Neural crest cell (in vitro differentiated cells): ENCODE measurements around the gene CRYBB1. TPM values are rescaled to one million over a fixed set of nuclear protein-coding genes. Genes with fewer than 3 reads are reported as not detected.

Source experiments
- DNase-seq: peaks from one replicate; pipeline ENCODE4 v3.0.0; 2021; ENCODE audit warnings: low read depth, mixed read lengths, low spot score
- H3K27ac Mint-ChIP-seq: one replicate; pipeline ENCODE4 v1.8.0; 2021; ENCODE audit warnings: mild to moderate bottlenecking, mixed read lengths; ENCODE audit not compliant: unreplicated experiment
- H3K27me3 Mint-ChIP-seq: 2 replicates; pipeline ENCODE4 v1.8.0; 2021; ENCODE audit warnings: low read depth, mild to moderate bottlenecking, mixed read lengths
- H3K36me3 Mint-ChIP-seq: 2 replicates; pipeline ENCODE4 v1.8.0; 2021; ENCODE audit warnings: low read depth, mild to moderate bottlenecking, mixed read lengths
- H3K4me1 Mint-ChIP-seq: 2 replicates; pipeline ENCODE4 v1.8.0; 2021; ENCODE audit warnings: mixed read lengths
- H3K4me3 Mint-ChIP-seq: one replicate; pipeline ENCODE4 v1.8.0; 2021; ENCODE audit warnings: mild to moderate bottlenecking, mixed read lengths
- H3K9me3 Mint-ChIP-seq: 2 replicates; pipeline ENCODE4 v1.8.0; 2021; ENCODE audit warnings: mixed read lengths
- total RNA-seq: library from RNA; stranded (reverse); gene quantifications from 2 replicates; pipeline ENCODE4 v1.2.1, GENCODE V29; 2021
- TF ChIP-seq, protein P1 (sequence below): fragments of 200-600 bp; sonication (generic); conservative IDR thresholded peaks from 2 replicates; pipeline ENCODE4 v1.5.0; 2021; ENCODE audit warnings: antibody characterized with exemption, mild to moderate bottlenecking

Gene CRYBB1
- total RNA-seq, 1 donor from 2014 or later = not detected

DNA sequence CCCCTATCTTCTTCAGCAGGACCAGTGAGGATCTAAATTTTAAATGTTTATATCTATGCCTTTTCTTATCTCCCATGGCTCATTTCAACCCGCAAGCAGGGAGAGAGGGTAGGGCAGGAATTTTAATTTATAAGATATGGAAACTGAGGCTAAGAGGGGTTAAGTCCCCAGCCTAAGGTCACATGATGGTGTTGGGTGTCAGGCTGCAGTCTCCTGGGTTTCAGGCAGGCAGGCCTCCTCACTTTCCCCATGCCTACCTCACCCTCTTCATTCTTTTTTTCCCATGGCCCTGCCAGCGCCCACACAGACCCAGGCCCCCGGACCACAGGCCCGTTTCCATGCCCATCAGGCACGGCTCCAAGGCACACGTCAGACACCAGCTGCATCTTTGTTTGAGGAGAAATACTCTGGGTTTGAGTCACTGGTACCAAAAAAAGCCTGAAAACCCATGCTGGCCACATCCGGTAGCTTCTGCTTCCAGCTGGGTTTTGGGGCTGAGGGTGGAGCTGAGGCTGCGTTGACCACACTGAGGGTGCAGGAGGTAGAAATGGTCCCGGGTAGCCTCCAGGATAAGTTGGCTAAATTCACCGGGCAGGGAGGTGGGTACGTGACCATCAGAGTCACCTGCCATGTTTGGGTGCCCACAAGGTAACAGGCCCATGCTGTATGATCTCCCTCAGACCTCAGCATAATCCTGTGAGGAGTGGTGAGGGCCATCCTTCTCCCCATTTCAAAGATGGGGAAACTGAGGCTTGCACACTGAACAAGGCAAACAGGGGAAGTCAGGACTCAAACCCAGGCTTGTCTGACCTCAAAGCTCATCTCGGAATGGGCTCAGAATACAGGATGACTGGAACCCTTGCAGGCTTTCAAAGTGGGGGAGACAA, 7.5 kb downstream of the CRYBB1 start:
- Mint-ChIP-seq H3K4me3 (no peak overlapping the region), H3K4me1 (peaks cover 13% of the 10 kb centered on the region), H3K27ac (no peak overlapping the region), H3K36me3 (no peaks in the 10 kb centered on the region), H3K27me3 (peaks cover 54% of the 10 kb centered on the region), H3K9me3 (no peaks in the 10 kb centered on the region)
- DNase-seq = no peak
- TF ChIP-seq, protein P1, sequence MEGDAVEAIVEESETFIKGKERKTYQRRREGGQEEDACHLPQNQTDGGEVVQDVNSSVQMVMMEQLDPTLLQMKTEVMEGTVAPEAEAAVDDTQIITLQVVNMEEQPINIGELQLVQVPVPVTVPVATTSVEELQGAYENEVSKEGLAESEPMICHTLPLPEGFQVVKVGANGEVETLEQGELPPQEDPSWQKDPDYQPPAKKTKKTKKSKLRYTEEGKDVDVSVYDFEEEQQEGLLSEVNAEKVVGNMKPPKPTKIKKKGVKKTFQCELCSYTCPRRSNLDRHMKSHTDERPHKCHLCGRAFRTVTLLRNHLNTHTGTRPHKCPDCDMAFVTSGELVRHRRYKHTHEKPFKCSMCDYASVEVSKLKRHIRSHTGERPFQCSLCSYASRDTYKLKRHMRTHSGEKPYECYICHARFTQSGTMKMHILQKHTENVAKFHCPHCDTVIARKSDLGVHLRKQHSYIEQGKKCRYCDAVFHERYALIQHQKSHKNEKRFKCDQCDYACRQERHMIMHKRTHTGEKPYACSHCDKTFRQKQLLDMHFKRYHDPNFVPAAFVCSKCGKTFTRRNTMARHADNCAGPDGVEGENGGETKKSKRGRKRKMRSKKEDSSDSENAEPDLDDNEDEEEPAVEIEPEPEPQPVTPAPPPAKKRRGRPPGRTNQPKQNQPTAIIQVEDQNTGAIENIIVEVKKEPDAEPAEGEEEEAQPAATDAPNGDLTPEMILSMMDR = no peak

DNA sequence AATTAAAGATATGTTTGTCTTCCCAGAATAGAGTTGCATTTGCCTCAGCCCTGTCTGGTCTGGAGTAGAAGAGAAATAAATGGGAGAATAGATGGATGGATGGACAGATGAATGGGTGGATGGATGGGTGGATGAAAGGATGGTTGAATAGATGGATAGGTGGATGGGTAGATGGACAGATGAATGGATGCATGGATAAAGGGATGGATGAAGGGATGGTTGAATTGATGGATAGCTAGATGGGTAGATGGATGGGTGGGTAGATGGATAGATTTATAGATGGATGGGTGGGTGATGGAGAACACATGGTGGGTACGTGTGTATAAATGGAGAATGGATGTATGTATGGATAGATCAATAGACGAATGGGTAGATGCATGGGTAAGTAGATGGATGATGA, 8.5 kb downstream of the CRYBB1 start:
- Mint-ChIP-seq H3K36me3 (no peaks in the 10 kb centered on the region), H3K27ac (no peak overlapping the region), H3K9me3 (no peaks in the 10 kb centered on the region), H3K4me3 (no peak overlapping the region), H3K27me3 (peaks cover 51% of the 10 kb centered on the region), H3K4me1 (peaks cover 9% of the 10 kb centered on the region)
- TF ChIP-seq, protein P1 = no peak
- no peak for DNase-seq

DNA sequence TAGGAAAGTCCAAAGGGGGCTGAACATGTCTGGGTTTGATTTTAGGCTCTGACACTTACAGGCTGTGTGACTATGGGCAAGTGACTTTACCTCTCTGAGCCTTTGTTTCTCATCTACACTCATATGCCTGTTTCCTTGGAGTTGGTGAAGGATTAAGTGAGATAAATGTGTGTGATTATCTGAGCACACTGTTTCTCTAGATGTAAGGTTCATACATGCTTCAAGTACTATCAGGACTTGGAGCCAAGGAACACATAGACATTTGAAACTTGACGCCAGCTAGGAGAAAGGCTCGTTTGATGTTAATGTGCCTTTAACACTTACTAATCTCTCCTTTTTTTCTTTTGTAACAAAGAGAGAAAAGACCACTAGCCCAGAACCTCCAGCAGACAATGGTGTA, 9.7 kb downstream of the CRYBB1 start:
- no peak overlapping the region for H3K4me3 Mint-ChIP-seq
- H3K9me3 Mint-ChIP-seq = no peaks in the 10 kb centered on the region
- TF ChIP-seq, protein P1 = no peak
- DNase-seq = no peak
- H3K27me3 Mint-ChIP-seq = peaks cover 40% of the 10 kb centered on the region
- H3K36me3 Mint-ChIP-seq = no peaks in the 10 kb centered on the region
- H3K4me1 Mint-ChIP-seq = peaks cover 4% of the 10 kb centered on the region
- peak overlapping the region; percentile 57 for H3K27ac Mint-ChIP-seq

DNA sequence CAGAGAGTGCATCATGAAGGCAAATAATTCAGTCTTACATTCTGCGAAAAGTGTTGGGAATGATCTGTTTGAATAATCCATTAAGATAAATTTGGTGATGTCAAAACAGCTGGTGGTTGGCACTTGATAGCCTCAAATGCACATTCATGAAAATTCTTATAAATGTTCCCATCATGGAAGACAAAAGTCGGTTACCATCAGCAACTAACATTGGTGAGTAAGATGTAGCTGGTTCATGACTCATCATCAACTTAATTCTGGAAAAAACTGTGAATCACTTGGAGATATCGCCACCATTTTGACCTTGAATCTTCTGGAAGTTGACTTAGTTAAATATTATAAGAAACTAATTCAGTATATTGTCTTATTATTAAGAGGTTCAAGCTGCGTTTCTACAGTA, 11.2 kb downstream of the CRYBB1 start:
- TF ChIP-seq, protein P1 = no peak
- Mint-ChIP-seq H3K4me3 (no peak overlapping the region), H3K9me3 (no peaks in the 10 kb centered on the region), H3K27ac (no peak overlapping the region), H3K4me1 (peaks cover 4% of the 10 kb centered on the region), H3K27me3 (peaks cover 30% of the 10 kb centered on the region), H3K36me3 (no peaks in the 10 kb centered on the region)
- DNase-seq = no peak

DNA sequence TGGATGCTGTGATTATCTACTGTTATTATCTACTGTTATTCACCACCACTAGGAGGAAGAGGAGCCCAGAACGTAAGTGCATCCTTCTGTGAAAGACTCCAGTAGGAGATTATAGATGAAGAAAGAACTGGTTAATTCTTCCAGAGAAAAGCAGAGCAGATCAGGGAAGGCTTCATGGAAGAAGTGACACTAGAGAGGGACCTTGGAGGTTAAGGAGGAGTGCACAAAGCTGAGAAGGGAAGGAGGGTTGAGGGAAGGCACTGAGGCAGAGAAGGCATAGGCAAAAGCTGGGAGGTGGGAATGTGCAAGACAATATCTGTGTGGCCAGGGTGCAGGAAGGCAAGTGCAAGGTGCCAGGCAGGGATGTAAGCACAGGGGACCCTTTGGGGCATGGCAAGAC, 13.5 kb downstream of the CRYBB1 start:
- Mint-ChIP-seq H3K4me3 (no peak overlapping the region), H3K9me3 (no peaks in the 10 kb centered on the region), H3K27ac (peak overlapping the region; percentile 78), H3K4me1 (peaks cover 4% of the 10 kb centered on the region), H3K27me3 (peaks cover 32% of the 10 kb centered on the region), H3K36me3 (no peaks in the 10 kb centered on the region)
- TF ChIP-seq, protein P1 = no peak
- no peak for DNase-seq
